ENCODE measurements around the gene ABHD14A. TPM values are rescaled to one million over a fixed set of nuclear protein-coding genes. Genes with fewer than 3 reads are reported as not detected.

ABHD14A gene
- total RNA-seq (2014; rRNA removed; shearing (Covaris generic)) (3.7 and 7.5 TPM in 2 replicates), total RNA-seq (2022) (8.9 and 10.5 TPM in 2 replicates), Bru-seq, nascent RNA (percentile 37 among the genes with signal in this experiment), BruChase-seq, experiment 1, labeled RNA remaining after a 6-hour chase (percentile 55 among the genes with signal in this experiment), BruChase-seq, experiment 2, labeled RNA remaining after a 2-hour chase (percentile 41 among the genes with signal in this experiment)
- long read RNA-seq, transcript ABHD14A-201 (5 exons, 1,062 nt): major isoform, 11 of 17 reads
- long read RNA-seq, partial matches to known transcripts: 1 of 17 reads
- long read RNA-seq, other reads (novel, unspliced or antisense): 5 of 17 reads

DNA sequence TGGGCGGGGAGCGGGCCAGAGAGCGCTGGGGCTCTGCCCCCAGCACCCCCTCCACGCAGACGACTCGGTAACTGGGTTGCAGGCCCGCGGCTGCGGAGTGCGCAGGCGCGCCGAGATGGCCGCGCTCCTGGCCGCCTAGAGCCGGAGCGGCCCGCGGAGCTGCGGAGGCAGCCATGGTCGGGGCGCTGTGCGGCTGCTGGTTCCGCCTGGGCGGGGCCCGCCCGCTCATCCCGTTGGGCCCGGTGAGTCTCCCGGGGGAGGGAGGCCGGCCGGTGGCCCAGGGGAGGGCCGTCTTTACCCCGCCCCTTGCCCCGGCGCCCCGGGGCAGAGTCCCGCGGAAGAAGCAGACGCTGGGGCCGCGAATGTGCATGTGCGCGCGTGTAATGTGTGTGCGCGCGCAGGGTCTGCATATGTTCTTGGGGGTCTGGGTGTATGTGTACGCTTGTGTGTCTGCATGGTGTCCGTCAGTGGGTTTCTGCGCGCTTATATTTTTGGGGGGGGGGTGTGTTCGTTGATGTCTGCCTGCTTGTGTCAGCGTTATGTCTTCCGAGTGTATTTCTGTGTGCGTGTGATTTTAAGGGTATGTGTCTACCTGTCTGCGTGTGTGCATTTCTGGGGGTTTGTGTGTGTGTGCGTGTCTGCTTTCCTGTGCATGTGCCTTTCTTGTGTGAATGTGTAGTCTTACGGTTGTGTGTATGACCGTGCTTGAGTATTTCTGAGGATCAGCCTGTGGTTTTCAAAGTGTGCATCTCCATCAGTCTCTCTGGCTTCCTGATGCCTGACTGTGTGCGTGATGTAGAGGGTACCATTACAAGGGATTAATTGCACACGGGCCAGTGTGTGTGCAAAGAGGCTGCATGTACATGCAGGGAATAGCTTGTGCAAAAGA lies at the start of gene ABHD14A:
ABHD14A (plus strand) TSS at position 102 of the 889 bp plus-strand sequence; CDS start at position 174, 72 bp downstream.
- Histone ChIP-seq H3K27ac (ENCODE audit: low read depth, low read length, poor library complexity, severe bottlenecking) (peak within 1 kb of the TSS; percentile 30), H3K4me3 (ENCODE audit: low read depth, low read length, poor library complexity, severe bottlenecking) (peak within 1 kb of the TSS; percentile 76), H3K9me2 (ENCODE audit: insufficient read depth, low read length) (no peaks in the 10 kb centered on the region), H3K36me3 (ENCODE audit: insufficient read depth, low read length) (no peaks in the 10 kb centered on the region), H4K20me1 (ENCODE audit: insufficient read depth, low read length) (no peaks in the 10 kb centered on the region), H3K4me1 (ENCODE audit: insufficient read depth, low read length, poor library complexity, severe bottlenecking) (peaks cover 30% of the 10 kb centered on the region), H3K9me3 (ENCODE audit: low read length) (no peaks in the 10 kb centered on the region), H2AFZ (ENCODE audit: low read length) (peak within 1 kb of the TSS; percentile 95), H3K4me2 (ENCODE audit: low read length) (peak within 1 kb of the TSS; percentile 95), H3K79me2 (ENCODE audit: insufficient read depth, low read depth, low read length) (no peaks in the 10 kb centered on the region)
- intact Hi-C loops (cut with micrococcal nuclease; ENCODE audit: unreplicated experiment): loop anchor here (1.0 to 2.0 kb wide), 2 partner anchors 20 to 33 kb away; partner anchors contain the start of genes PARP3 and RPL29
- peak; percentile 72 for DNase-seq (ENCODE audit: low spot score)
- ChIA-PET CTCF (ENCODE audit: unreplicated experiment) (interaction anchor here (1.3 kb wide), 1 partner anchor 34 kb away, joined by 3 read pairs; the partner anchor contains the start of gene RRP9), POLR2A (interaction anchor here (0.7 kb wide), 1 partner anchor 33 kb away, joined by 3 read pairs; the partner anchor contains the start of genes PARP3 and RRP9)
- TF ChIP-seq, protein P1, sequence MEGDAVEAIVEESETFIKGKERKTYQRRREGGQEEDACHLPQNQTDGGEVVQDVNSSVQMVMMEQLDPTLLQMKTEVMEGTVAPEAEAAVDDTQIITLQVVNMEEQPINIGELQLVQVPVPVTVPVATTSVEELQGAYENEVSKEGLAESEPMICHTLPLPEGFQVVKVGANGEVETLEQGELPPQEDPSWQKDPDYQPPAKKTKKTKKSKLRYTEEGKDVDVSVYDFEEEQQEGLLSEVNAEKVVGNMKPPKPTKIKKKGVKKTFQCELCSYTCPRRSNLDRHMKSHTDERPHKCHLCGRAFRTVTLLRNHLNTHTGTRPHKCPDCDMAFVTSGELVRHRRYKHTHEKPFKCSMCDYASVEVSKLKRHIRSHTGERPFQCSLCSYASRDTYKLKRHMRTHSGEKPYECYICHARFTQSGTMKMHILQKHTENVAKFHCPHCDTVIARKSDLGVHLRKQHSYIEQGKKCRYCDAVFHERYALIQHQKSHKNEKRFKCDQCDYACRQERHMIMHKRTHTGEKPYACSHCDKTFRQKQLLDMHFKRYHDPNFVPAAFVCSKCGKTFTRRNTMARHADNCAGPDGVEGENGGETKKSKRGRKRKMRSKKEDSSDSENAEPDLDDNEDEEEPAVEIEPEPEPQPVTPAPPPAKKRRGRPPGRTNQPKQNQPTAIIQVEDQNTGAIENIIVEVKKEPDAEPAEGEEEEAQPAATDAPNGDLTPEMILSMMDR (conservative IDR thresholded peaks at IDR 0.05; ENCODE audit: low read length): no peak
- TF ChIP-seq EZH2phosphoT487 (IDR thresholded peaks at IDR 0.05; ENCODE audit: borderline replicate concordance, low read depth, low read length): no peak
- BruUV-seq (replicated peaks): no TSS peak

DNA sequence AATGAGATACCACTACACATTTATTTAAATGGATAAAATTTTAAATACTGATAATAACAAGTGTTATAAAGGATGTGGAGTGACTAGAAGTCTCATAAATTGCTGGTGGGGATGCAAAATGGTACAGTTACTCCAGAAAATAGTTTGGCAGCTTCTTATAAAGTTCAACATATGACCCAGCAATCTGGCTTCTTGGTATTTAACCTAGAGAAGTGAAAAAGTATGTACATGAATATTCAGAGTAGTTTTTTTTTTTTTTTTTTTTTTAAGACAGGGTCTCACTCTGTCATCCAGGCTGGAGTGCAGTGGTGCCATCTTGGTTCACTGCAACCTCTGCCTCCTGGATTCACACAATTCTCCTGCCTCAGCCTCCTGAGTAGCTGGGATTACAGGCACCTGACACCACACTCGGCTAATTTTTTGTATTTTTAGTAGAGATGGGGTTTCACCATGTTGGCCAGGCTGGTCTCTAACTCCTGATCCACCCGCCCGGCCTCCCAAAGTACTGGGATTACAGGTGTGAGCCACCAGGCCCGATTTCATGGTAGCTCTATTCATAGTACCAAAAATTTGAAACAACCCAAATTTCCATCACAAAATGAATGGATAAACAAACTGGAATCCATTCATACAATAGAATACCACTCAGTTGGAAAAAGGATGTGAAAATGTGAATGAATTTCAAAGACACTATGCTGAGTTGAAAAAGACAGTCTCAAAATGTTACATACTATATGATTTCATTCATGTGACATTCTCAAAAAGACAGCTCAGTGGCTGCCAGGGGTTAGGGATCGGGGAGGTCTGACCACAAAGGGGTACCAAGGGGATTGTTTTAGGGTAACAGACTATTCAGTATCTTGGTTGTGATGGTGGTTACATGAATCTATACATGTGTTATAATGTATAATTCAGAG lies 47.5 kb upstream of the ABHD14A start:
- H3K4me2 ChIP-seq (ENCODE audit: low read length): no peak overlapping the region
- POLR2A ChIA-PET: interaction anchor here (0.7 kb wide), 1 partner anchor 15 kb away, joined by 3 read pairs; no protein-coding TSS in a partner anchor
- H3K4me1 ChIP-seq (ENCODE audit: insufficient read depth, low read length, poor library complexity, severe bottlenecking): no peaks in the 10 kb centered on the region
- no peak for DNase-seq (ENCODE audit: low spot score)
- H3K9me2 ChIP-seq (ENCODE audit: insufficient read depth, low read length): no peaks in the 10 kb centered on the region
- TF ChIP-seq EZH2phosphoT487 (IDR thresholded peaks at IDR 0.05; ENCODE audit: borderline replicate concordance, low read depth, low read length): no peak
- TF ChIP-seq, protein P1 (conservative IDR thresholded peaks at IDR 0.05; ENCODE audit: low read length): no peak
- CTCF ChIA-PET (ENCODE audit: unreplicated experiment): no interaction called here
- no peak overlapping the region for H2AFZ ChIP-seq (ENCODE audit: low read length)
- H3K4me3 ChIP-seq (ENCODE audit: low read depth, low read length, poor library complexity, severe bottlenecking): no peak overlapping the region
- no peaks in the 10 kb centered on the region for H3K9me3 ChIP-seq (ENCODE audit: low read length)
- peaks cover 12% of the 10 kb centered on the region for H3K36me3 ChIP-seq (ENCODE audit: insufficient read depth, low read length)
- H3K27ac ChIP-seq (ENCODE audit: low read depth, low read length, poor library complexity, severe bottlenecking): no peak overlapping the region
- no TSS peak for BruUV-seq (replicated peaks)
- intact Hi-C loops (cut with micrococcal nuclease; ENCODE audit: unreplicated experiment): no loop called here
- no peaks in the 10 kb centered on the region for H3K79me2 ChIP-seq (ENCODE audit: insufficient read depth, low read depth, low read length)
- H4K20me1 ChIP-seq (ENCODE audit: insufficient read depth, low read length): no peaks in the 10 kb centered on the region

All from OCI-LY7 (cell line).